Activated CD8-positive, alpha-beta memory T cell treated with anti-CD3 and anti-CD28 coated beads, Interleukin-2, amount 50 U/mL, for 24 hours (primary cell): ENCODE results near the gene TMC1.

Experiments used
- DNase-seq: peaks from one replicate; pipeline ENCODE4 v3.0.0-alpha.2; 2020; ENCODE audit errors: extremely low read depth

The TMC1 gene

GRCh38 chr9:72871685-72872084 is 350.3 kb downstream of the TMC1 start:
- DNase-seq: no peak

- DNase-seq: no peak
Measured at GRCh38 chr9:72872718-72873117, 351.3 kb downstream of the TMC1 start.

- DNase-seq: no peak
Measured at GRCh38 chr9:72873456-72873855, 352.0 kb downstream of the TMC1 start.

DNA sequence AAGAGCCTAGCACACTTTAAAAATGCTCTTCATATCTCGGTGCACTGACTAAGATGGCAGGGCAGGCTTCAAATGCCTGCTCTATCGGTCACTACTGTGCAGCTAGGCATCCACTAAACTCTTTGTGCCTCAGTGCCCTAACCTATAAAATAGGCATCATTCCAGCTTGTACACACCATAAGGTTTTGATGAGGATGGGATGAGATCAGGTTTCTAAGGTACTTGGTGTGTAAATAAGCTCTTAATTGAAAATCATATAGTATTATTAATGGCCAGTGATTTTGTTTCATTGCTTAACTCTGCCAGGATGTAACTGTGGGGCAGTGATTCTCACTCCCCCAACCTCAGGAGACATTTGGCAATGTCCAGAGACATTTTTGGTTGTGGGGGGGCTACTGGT is 352.9 kb downstream of the TMC1 start:
- DNase-seq: no peak

- DNase-seq: no peak
Measured at GRCh38 chr9:72875221-72875620, 353.8 kb downstream of the TMC1 start.

DNA sequence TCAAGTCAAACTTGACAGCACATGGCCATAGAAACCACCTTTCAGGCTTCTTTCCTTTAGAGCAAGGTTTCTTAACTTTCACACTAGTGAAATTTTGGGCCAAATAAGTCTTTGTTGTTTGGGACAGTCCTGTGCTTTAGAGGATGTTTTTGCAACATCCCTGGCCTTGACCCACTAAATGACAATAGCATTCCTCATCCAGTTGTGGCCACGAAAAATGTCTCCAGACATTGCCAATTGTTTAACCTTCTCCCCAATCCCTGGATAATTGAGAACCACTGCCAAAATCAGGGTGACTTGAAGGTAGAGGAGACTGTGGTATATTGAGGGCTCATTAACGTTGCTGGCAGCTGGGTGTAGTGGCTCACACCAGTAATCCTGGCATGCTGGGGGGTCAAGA is 359.4 kb downstream of the TMC1 start:
- DNase-seq: no peak

DNA sequence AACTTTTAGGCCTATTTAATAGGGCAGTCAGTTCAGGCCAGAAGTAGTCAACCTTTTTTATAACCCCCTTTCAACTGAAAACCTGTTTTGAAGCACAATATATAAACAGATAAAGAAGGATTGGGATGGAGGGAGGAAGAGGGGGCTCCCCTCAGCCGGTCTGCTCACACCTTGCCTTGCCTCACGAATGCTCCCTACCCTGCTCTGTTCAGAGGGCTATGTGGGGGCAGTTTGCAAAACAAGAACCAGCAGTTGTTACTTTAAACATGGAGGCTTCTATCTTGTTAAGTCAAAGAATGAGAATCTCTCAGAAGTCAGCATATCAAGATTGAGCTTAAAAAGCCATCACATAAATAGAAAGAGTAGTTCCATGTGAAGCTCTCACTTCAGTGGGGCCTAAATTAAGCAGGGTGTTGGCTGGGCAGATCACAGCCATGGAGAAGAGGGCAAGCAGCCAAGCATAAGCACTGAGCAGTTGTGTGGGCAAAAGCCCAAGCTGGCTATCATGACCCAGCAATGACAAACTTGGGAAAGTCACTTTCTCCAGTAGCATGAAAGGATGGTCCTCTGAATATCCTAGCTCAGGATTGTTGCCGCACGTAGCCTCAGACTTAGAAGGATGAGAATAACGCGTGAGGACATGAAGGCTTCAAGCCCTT is 360.8 kb downstream of the TMC1 start:
- no peak for DNase-seq

GRCh38 chr9:72883875-72884274 is 362.5 kb downstream of the TMC1 start:
- no peak for DNase-seq

DNA sequence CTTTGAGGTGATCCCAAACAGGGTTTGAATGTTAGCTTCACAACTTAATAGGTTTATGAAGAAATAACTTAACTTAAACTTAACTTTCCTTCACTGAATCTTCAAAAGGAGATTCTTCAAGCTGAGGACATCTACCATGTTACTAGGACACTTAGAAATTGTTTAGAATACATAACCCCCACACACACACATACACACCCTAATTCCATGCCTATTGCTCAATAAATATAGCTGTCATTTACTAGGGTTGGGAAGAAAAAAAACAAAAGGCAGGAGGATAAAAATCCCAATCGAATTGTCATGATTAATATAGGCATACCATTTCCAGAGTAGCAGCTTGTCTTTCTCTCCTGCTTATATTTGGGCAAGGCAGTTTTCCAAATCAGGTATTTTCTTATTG is 363.1 kb downstream of the TMC1 start:
- DNase-seq: no peak
